Body of pancreas (tissue), 4 donors: Measurements from ENCODE around the gene THPO.

ENCODE experiments used
- CTCF ChIP-seq, 7 experiments: fragments of 450-650 bp in 4 of 7; fragments of 200-600 bp in 3 of 7; sonication (generic) in 3 of 7; IDR thresholded peaks; one replicate each; pipeline ENCODE4 v1.5.1; 2016 to 2019; ENCODE audit warnings: antibody characterized with exemption in 7 of 7
- POLR2A ChIP-seq, 3 donors: fragments of 450-650 bp; IDR thresholded peaks; one replicate each; pipeline ENCODE4 v1.6.1; 2016; ENCODE audit warnings: antibody characterized with exemption in 3 of 3, mild to moderate bottlenecking in 2 of 3

- TF ChIP-seq CTCF (IDR thresholded peaks at IDR 0.05) (no peak), POLR2A (IDR thresholded peaks at IDR 0.05) (no peak)
These were observed 633 bp downstream of the THPO start for GRCh38 chr3:184377374-184377773.
